Activated T-helper 1 cell treated with anti-CD3 and anti-CD28 coated beads, Interleukin-12 subunit alpha, Interleukin-12 subunit beta, Interleukin-2, Interleukin-4 antibody, amounts not matched to agents 30 ng/mL and 10 ng/mL and 1 ng/mL, durations not matched to agents 14 hours and 24 hours and 36 hours (primary cell): ENCODE data around the gene LYZL2. TPM values are rescaled to one million over a fixed set of nuclear protein-coding genes. Genes with fewer than 3 reads are reported as not detected.
"Not testable (repeated sequence)": the region's sequence is repeated elsewhere in the genome, so short reads cannot be mapped to it uniquely, and the experiment has no call there.

Source experiments
- DNase-seq: peaks from one replicate; pipeline ENCODE4 v3.0.0; 2021; ENCODE audit warnings: low spot score
- H3K27ac Mint-ChIP-seq: one replicate; pipeline ENCODE4 v1.8.0; 2021; ENCODE audit warnings: mild to moderate bottlenecking, mixed read lengths
- H3K27me3 Mint-ChIP-seq: one replicate; pipeline ENCODE4 v1.8.0; 2022; ENCODE audit warnings: mild to moderate bottlenecking, moderate library complexity, mixed read lengths; ENCODE audit not compliant: insufficient read depth
- H3K36me3 Mint-ChIP-seq: one replicate; pipeline ENCODE4 v1.8.0; 2021; ENCODE audit warnings: low read depth, mixed read lengths
- H3K4me1 Mint-ChIP-seq: one replicate; pipeline ENCODE4 v1.8.0; 2021; ENCODE audit warnings: low read depth, mixed read lengths
- H3K4me3 Mint-ChIP-seq: one replicate; pipeline ENCODE4 v1.8.0; 2021; ENCODE audit warnings: mild to moderate bottlenecking, moderate library complexity, mixed read lengths
- H3K9me3 Mint-ChIP-seq: one replicate; pipeline ENCODE4 v1.8.0; 2021; ENCODE audit warnings: mixed read lengths
- intact Hi-C: fragments of 100-400 bp; cut with micrococcal nuclease; formaldehyde crosslinking; loops from one replicate; pipeline ENCODE4 v1.15.1; 2024
- total RNA-seq: library from RNA; stranded (reverse); gene quantifications from 2 replicates; pipeline ENCODE4 v1.2.3, GENCODE V29; 2022

LYZL2 gene
- total RNA-seq, 1 donor from 2014 or later, result not detected

- H3K4me3 Mint-ChIP-seq, H3K27ac Mint-ChIP-seq, intact Hi-C loops, DNase-seq, H3K9me3 Mint-ChIP-seq, H3K4me1 Mint-ChIP-seq, H3K36me3 Mint-ChIP-seq: not testable (repeated sequence)
- H3K27me3 Mint-ChIP-seq, result peaks cover 23% of the 10 kb centered on the region
These were observed 2.7 kb downstream of the LYZL2 start for GRCh38 chr10:30626837-30627236.

GRCh38 chr10:30626196-30626595 lies 3.4 kb downstream of the LYZL2 start:
- peaks cover 19% of the 10 kb centered on the region for H3K27me3 Mint-ChIP-seq
- intact Hi-C loops, H3K9me3 Mint-ChIP-seq, DNase-seq, H3K36me3 Mint-ChIP-seq, H3K4me1 Mint-ChIP-seq, H3K4me3 Mint-ChIP-seq, H3K27ac Mint-ChIP-seq: not testable (repeated sequence)

DNA sequence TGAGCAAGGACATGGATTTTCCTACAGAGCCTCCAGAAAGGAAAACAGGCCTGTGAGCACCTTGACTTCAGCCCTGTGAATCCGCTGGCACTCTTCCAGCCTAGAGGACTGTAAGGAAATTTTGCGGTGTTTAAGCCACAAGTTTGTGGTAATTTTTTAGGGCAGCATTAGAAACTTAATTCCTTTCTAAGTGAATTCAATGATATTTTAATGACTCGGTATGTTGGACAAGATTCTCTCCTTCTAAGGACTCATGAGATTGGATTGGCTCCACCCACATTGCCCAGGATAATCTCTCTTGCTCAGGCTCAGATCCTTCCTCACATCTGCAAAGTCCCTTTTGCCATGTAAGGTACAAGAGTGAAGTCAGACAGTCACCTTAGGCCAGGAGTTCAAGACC lies 4.5 kb downstream of the LYZL2 start:
- Mint-ChIP-seq H3K4me3 (no peak overlapping the region), H3K27me3 (peaks cover 23% of the 10 kb centered on the region)
- intact Hi-C loops, result no loop called here

GRCh38 chr10:30619966-30620365 lies 9.6 kb downstream of the LYZL2 start:
- Mint-ChIP-seq H3K4me1 (no peaks in the 10 kb centered on the region), H3K27ac (no peak overlapping the region), H3K27me3 (peaks cover 25% of the 10 kb centered on the region), H3K9me3 (no peaks in the 10 kb centered on the region), H3K36me3 (no peaks in the 10 kb centered on the region), H3K4me3 (no peak overlapping the region)
- intact Hi-C loops, result no loop called here
- no peak for DNase-seq

More for the DNA sequence above, 4.5 kb downstream of the LYZL2 start:
- no peak for DNase-seq
- H3K27ac Mint-ChIP-seq, result no peak overlapping the region
- H3K4me1 Mint-ChIP-seq, result no peaks in the 10 kb centered on the region
- no peaks in the 10 kb centered on the region for H3K9me3 Mint-ChIP-seq
- no peaks in the 10 kb centered on the region for H3K36me3 Mint-ChIP-seq

DNA sequence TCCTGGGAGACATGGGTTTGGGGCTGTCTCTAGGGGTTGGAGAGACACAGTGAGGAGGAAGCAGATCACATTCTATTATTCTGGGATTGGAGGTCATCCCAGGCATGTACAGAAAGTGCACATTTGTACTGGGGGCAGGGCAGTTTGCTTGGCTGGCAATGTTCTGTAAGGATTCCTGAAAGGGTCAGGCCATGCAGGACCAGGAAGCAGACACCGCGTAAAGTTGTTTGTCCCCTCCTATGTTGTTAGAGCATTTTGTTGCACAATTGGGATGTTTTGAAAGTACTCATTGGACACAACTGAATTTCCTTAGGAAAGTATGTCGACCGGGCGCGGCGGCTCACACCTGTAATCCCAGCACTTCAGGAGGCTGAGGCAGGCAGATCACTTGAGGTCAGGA lies 12.5 kb downstream of the LYZL2 start:
- Mint-ChIP-seq H3K27ac (no peak overlapping the region), H3K27me3 (peaks cover 21% of the 10 kb centered on the region), H3K4me1 (no peaks in the 10 kb centered on the region), H3K36me3 (no peaks in the 10 kb centered on the region), H3K4me3 (no peak overlapping the region), H3K9me3 (no peaks in the 10 kb centered on the region)
- DNase-seq, result no peak
- intact Hi-C loops, result no loop called here

- DNase-seq, H3K9me3 Mint-ChIP-seq, H3K4me1 Mint-ChIP-seq, H3K27ac Mint-ChIP-seq, H3K4me3 Mint-ChIP-seq, H3K36me3 Mint-ChIP-seq, intact Hi-C loops: not testable (repeated sequence)
- H3K27me3 Mint-ChIP-seq, result peaks cover 16% of the 10 kb centered on the region
These were observed 18.5 kb downstream of the LYZL2 start for GRCh38 chr10:30611041-30611440.

DNA sequence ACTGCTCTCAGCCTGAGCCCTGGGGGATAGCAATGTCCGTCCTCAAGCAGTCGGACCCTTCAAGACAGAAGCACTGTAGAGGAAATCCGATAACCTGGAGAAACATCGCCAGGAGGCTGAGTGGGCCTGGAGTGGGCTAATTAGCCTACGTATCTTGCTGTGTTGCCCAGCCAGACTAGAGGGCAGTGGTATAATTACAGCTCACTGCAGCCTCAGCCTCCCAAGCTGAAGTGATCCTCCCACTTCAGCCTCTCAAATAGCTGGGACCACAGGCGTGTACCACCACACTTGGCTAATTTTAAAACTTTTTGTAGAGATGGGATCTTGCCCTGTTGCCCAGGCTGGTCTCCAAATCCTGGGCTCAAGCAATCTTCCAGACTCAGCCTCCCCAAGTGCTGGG lies 21.7 kb downstream of the LYZL2 start:
- intact Hi-C loops, result no loop called here
- Mint-ChIP-seq H3K36me3 (no peaks in the 10 kb centered on the region), H3K27ac (no peak overlapping the region), H3K9me3 (no peaks in the 10 kb centered on the region), H3K4me1 (no peaks in the 10 kb centered on the region), H3K27me3 (peaks cover 22% of the 10 kb centered on the region), H3K4me3 (no peak overlapping the region)
- DNase-seq, result no peak

DNA sequence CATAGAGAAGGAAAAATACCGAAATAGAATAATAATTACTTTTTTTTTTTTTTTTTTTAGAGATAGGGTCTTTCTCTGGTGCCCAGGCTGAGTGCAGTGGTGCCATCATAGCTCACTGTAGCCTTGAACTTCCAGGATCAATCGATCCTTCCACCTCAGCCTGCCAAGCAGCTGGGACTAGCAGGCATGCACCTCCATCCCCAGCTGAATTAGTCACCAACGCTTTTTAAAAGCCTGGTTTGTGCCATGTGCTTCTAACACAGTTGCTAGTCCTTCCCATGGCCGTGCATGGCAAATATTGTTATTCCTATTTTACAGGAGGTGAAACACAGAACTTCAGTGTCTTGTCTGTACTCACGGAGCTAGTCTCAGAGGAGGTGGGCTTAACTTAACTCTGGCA lies 23.2 kb downstream of the LYZL2 start:
- Mint-ChIP-seq H3K36me3 (no peaks in the 10 kb centered on the region), H3K9me3 (no peaks in the 10 kb centered on the region), H3K27ac (no peak overlapping the region), H3K4me1 (no peaks in the 10 kb centered on the region), H3K27me3 (peaks cover 22% of the 10 kb centered on the region), H3K4me3 (no peak overlapping the region)
- intact Hi-C loops, result no loop called here
- no peak for DNase-seq

DNA sequence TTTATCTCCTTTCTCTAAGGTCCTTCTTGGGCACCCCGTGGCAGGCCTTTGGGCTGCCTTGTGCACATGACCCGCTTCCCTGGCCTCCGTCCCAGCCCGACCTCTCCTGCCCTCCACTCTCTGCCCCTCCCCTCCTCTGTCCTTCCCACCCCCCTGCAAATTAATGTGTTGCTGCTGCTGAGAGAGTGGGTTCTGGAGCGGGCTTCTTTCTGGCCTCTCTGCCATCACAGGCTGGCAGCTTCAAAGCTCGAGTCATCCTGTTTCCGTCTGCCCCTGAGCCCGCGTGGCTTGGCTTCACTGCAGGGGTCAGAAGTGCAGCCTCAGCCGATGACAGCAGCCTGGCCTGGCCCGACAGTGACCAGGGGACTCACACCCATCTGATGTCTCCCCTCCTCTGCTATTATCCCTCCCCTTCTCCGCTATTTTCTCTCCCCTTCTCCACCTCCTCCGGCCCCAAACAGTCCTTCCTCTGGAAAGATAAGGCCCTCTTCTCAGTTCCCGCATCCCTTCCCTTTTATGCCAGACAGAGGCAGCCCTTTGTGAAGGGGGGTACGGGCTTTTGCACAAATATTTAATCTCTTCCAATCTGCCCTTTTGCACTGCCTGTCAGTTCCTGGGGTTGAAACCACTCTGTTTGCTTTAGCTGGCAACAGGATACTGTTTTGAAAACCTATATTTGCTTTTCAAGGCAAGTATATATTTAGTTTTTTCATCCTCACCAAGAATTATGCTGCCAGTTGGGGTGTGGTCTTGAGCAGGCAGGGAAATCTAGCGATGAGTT lies 24.0 kb downstream of the LYZL2 start:
- intact Hi-C loops, DNase-seq, H3K4me1 Mint-ChIP-seq, H3K9me3 Mint-ChIP-seq, H3K4me3 Mint-ChIP-seq, H3K27ac Mint-ChIP-seq, H3K36me3 Mint-ChIP-seq: not testable (repeated sequence)
- H3K27me3 Mint-ChIP-seq, result peaks cover 24% of the 10 kb centered on the region

DNA sequence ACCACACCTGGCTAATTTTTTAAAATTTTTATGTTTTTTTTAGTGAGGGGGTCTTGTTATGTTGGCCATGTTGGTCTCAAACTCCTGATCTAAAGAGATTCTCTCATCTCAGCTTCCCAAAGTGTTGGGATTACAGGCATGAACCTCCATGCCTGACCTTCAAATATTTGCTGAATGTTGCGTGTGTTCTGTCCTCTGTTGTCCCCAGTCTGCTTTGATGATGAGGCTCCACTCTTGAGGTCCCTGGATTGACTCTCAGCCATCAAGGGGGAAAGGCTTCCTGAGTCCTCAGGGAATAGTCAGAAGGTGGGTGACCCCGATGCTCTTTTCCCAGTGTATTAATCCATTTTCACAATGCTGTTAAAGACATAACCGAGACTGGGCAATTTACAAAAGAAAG lies 26.0 kb downstream of the LYZL2 start:
- DNase-seq, result no peak
- no peaks in the 10 kb centered on the region for H3K36me3 Mint-ChIP-seq
- H3K4me1 Mint-ChIP-seq, result peaks cover 5% of the 10 kb centered on the region
- peaks cover 16% of the 10 kb centered on the region for H3K27me3 Mint-ChIP-seq
- H3K9me3 Mint-ChIP-seq, result no peaks in the 10 kb centered on the region
- no peak overlapping the region for H3K27ac Mint-ChIP-seq
- intact Hi-C loops, result no loop called here
- H3K4me3 Mint-ChIP-seq, result no peak overlapping the region

DNA sequence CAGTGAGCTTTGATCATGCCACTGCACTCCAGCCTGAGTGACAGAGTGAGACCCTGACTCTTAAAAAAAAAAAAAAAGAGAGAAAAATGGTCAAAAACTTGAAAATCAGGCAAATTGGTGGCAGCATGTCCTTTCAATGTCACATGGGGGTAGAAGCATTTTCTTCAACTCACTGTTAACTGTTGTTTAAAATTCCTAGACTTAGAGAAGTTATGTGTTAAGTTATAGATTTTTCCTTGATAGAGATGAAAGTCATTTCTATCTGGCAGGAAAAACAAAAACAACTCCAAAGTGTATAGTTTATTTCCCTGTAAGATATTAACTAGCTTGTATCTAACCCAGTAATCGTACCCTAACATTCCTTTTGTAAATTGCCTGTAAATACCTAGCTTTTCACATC lies 26.8 kb downstream of the LYZL2 start:
- H3K27ac Mint-ChIP-seq, result no peak overlapping the region
- H3K4me1 Mint-ChIP-seq, result peaks cover 5% of the 10 kb centered on the region
- H3K4me3 Mint-ChIP-seq, result no peak overlapping the region
- peaks cover 16% of the 10 kb centered on the region for H3K27me3 Mint-ChIP-seq
- no peaks in the 10 kb centered on the region for H3K36me3 Mint-ChIP-seq
- DNase-seq, result no peak
- intact Hi-C loops, result no loop called here
- no peaks in the 10 kb centered on the region for H3K9me3 Mint-ChIP-seq

DNA sequence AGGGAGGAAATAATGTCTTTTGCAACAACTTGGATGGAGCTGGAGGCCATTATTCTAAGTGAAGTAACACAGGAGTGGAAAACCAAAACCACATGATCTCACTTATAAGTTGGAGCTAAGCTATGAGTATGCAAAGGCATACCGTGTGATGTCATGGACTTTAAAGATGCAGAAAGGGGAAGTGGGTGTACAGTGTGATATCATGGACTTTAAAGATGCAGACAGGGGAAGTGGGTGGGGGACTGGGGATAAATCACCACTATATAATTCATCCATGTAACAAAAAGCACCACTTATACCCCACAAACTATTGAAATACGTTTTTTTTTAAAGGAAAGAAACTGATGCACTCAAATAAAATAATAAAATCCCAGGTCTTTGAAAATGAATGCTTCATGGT lies 29.5 kb downstream of the LYZL2 start:
- Mint-ChIP-seq H3K36me3 (no peaks in the 10 kb centered on the region), H3K9me3 (no peaks in the 10 kb centered on the region), H3K27me3 (peaks cover 16% of the 10 kb centered on the region), H3K27ac (no peak overlapping the region), H3K4me1 (peaks cover 5% of the 10 kb centered on the region), H3K4me3 (no peak overlapping the region)
- intact Hi-C loops, result no loop called here
- no peak for DNase-seq

- Mint-ChIP-seq H3K4me3 (no peak overlapping the region), H3K27ac (no peak overlapping the region), H3K4me1 (peaks cover 5% of the 10 kb centered on the region), H3K9me3 (no peaks in the 10 kb centered on the region), H3K36me3 (no peaks in the 10 kb centered on the region), H3K27me3 (peaks cover 20% of the 10 kb centered on the region)
- intact Hi-C loops, result no loop called here
- no peak for DNase-seq
These were observed 31.3 kb downstream of the LYZL2 start for GRCh38 chr10:30598105-30598776.
